ENCODE data around the gene HELZ. TPM values are rescaled to one million over a fixed set of nuclear protein-coding genes. Genes with fewer than 3 reads are reported as not detected.

The HELZ gene
- total RNA-seq, 1 experiment from 2014 or later: 49.8 TPM

DNA sequence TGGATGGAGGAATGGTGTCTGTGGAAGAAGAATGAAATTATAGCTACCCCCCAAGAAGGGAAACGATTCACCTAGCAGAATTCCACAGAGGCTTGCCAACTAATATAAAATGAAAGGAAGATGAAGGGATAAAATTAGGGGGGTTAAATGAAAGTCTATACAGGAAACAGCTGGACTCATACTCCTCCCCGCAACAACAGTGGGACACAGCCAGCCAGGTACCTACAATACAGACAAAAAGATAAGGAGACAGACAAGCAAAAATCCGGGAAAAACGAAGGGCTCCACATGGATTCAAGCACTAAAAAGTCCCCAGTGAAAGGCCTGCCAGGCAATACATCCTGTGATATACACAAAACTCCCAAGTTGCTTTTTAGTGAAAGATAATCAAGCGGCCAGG, 152.7 kb downstream of the HELZ start:
- Histone ChIP-seq H2BK15ac (ENCODE audit: low read depth, low read length) (no peak overlapping the region), H4K91ac (ENCODE audit: insufficient read length, low read depth, low read length) (no peak overlapping the region), H3K23me2 (ENCODE audit: insufficient read length, low read depth, low read length, poor library complexity, severe bottlenecking) (no peaks in the 10 kb centered on the region), H3K18ac (ENCODE audit: insufficient read length, low read depth, low read length) (no peak overlapping the region), H4K5ac (ENCODE audit: insufficient read length, low read depth, low read length) (no peak overlapping the region), H3K4ac (ENCODE audit: low read depth, low read length) (no peak overlapping the region), H2BK12ac (ENCODE audit: insufficient read length, low read depth, low read length) (no peak overlapping the region), H3K27me3 (ENCODE audit: insufficient read depth, low read length) (no peaks in the 10 kb centered on the region), H2BK20ac (ENCODE audit: low read depth, low read length, poor library complexity, severe bottlenecking) (no peak overlapping the region), H2AFZ (ENCODE audit: low read length) (no peak overlapping the region), H3K14ac (ENCODE audit: insufficient read depth, low read length) (no peak overlapping the region), H3K23ac (ENCODE audit: insufficient read length, low read depth, low read length) (no peak overlapping the region), H4K20me1 (ENCODE audit: control insufficient read depth, insufficient read depth, insufficient read length) (no peaks in the 10 kb centered on the region), H2BK5ac (ENCODE audit: insufficient read length, low read length) (no peak overlapping the region), H3K79me2 (ENCODE audit: insufficient read depth, low read length) (no peaks in the 10 kb centered on the region), H3T11ph (ENCODE audit: low read length) (no peak overlapping the region), H2AK5ac (ENCODE audit: insufficient read length, low read length) (no peak overlapping the region), H3K9ac (ENCODE audit: extremely low read depth, insufficient read length, low read length) (no peak overlapping the region), H3K79me1 (ENCODE audit: insufficient read depth, low read depth, low read length, poor library complexity, severe bottlenecking) (no peaks in the 10 kb centered on the region), H3K56ac (ENCODE audit: insufficient read length, low read depth, low read length) (no peak overlapping the region), H2BK120ac (ENCODE audit: low read depth, low read length, poor library complexity, severe bottlenecking) (no peak overlapping the region), H3K27ac (ENCODE audit: insufficient read length, low read depth, low read length) (no peak overlapping the region), H3K4me1 (ENCODE audit: insufficient read depth, low read length) (no peaks in the 10 kb centered on the region), H3K9me3 (ENCODE audit: control insufficient read depth, low read depth, low read length) (no peaks in the 10 kb centered on the region), H3K4me2 (ENCODE audit: insufficient read depth, insufficient read length, low read length) (no peak overlapping the region), H4K8ac (replicated peaks; ENCODE audit: insufficient read length, low read depth, low read length) (no peak overlapping the region)
- H3K27ac Mint-ChIP-seq: peak overlapping the region in 1 of 3 experiments; percentile 59; a peak in 2 of 7 replicates
- H3K9me3 Mint-ChIP-seq: peaks cover 3 to 7% of the 10 kb centered on the region in 2 experiments; a peak in 1 of 5 replicates
- no peak overlapping the region for H3K4me3 Mint-ChIP-seq
- peaks cover 6 to 13% (median 7%) of the 10 kb centered on the region in 3 experiments; a peak in 5 of 7 replicates for H3K36me3 Mint-ChIP-seq (ENCODE audit: insufficient read depth in 1 of 3, low read depth in 3 of 3)
- TF ChIP-seq, protein P1, sequence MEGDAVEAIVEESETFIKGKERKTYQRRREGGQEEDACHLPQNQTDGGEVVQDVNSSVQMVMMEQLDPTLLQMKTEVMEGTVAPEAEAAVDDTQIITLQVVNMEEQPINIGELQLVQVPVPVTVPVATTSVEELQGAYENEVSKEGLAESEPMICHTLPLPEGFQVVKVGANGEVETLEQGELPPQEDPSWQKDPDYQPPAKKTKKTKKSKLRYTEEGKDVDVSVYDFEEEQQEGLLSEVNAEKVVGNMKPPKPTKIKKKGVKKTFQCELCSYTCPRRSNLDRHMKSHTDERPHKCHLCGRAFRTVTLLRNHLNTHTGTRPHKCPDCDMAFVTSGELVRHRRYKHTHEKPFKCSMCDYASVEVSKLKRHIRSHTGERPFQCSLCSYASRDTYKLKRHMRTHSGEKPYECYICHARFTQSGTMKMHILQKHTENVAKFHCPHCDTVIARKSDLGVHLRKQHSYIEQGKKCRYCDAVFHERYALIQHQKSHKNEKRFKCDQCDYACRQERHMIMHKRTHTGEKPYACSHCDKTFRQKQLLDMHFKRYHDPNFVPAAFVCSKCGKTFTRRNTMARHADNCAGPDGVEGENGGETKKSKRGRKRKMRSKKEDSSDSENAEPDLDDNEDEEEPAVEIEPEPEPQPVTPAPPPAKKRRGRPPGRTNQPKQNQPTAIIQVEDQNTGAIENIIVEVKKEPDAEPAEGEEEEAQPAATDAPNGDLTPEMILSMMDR (conservative IDR thresholded peaks at IDR 0.05): no peak
- H3K4me1 Mint-ChIP-seq: no peaks in the 10 kb centered on the region
- WGBS (ENCODE audit: extremely low coverage, insufficient read length, low lambda C conversion rate): no CpG with 5 or more reads among the region's 5 CpGs
- no peaks in the 10 kb centered on the region for H3K27me3 Mint-ChIP-seq (ENCODE audit: low read depth)
- no peak for DNase-seq

Data from H9 (cell line).